Subcutaneous abdominal adipose tissue (tissue), 5 donors: ENCODE results near the gene ACO2.

Experiments used
- H3K27ac ChIP-seq: one replicate; pipeline ENCODE4 v1.7.0; 2013; ENCODE audit warnings: low read depth, mild to moderate bottlenecking, inconsistent platforms, low read length, moderate library complexity
- H3K27me3 ChIP-seq, 5 donors: one replicate each; pipeline ENCODE4 v1.7.0; 2013; ENCODE audit warnings: low read length in 5 of 5, inconsistent platforms in 1 of 5; ENCODE audit not compliant: control insufficient read depth in 5 of 5, insufficient read depth in 4 of 5
- H3K36me3 ChIP-seq, 5 donors: one replicate each; pipeline ENCODE4 v1.7.0; 2013; ENCODE audit warnings: low read length in 5 of 5; ENCODE audit not compliant: control insufficient read depth in 5 of 5, insufficient read depth in 5 of 5
- H3K4me1 ChIP-seq, 5 donors: one replicate each; pipeline ENCODE4 v1.7.0; 2013; ENCODE audit warnings: low read length in 5 of 5, mild to moderate bottlenecking in 3 of 5, moderate library complexity in 1 of 5; ENCODE audit not compliant: control insufficient read depth in 5 of 5, insufficient read depth in 5 of 5
- H3K4me3 ChIP-seq, 5 donors: one replicate each; pipeline ENCODE4 v1.7.0; 2013; ENCODE audit warnings: low read length in 5 of 5, low read depth in 1 of 5
- H3K9ac ChIP-seq, 5 donors: one replicate each; pipeline ENCODE4 v1.7.0; 2013; ENCODE audit warnings: low read length in 5 of 5, mild to moderate bottlenecking in 4 of 5, moderate library complexity in 3 of 5
- H3K9me3 ChIP-seq, 5 donors: one replicate each; pipeline ENCODE4 v1.7.0; 2013; ENCODE audit warnings: low read length in 5 of 5; ENCODE audit not compliant: control insufficient read depth in 5 of 5
- donor health status: healthy.
- donor health status: healthy.
- donor health status: healthy.
- donor health status: healthy.
- donor health status: healthy.

ACO2 gene

DNA sequence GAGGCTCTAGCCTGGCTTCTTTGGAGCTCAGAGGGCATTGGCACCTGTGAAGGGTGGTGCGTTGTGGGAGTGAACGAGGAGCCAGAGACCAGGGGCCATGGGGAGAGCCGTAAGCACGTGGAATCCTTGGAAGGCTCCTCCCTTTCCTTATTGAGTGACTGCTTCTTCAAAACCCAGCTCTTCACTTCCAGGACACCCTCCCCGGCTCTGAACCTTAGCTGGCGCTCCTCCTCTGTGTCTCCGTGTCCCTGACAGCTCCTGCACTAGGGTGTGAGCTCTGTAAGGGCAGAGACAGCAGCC, 49.1 kb downstream of the ACO2 start:
- no peaks in the 10 kb centered on the region for H3K9me3 ChIP-seq
- H3K4me1 ChIP-seq = peaks cover 1 to 19% (median 14%) of the 10 kb centered on the region in 5 donors
- H3K27me3 ChIP-seq = no peaks in the 10 kb centered on the region
- H3K36me3 ChIP-seq = peaks cover 0 to 77% (median 56%) of the 10 kb centered on the region in 5 donors
- no peak overlapping the region for H3K4me3 ChIP-seq
- no peak overlapping the region for H3K9ac ChIP-seq
- peak overlapping the region; percentile 41 for H3K27ac ChIP-seq

GRCh38 chr22:41521126-41521525, 52.2 kb downstream of the ACO2 start:
- no peaks in the 10 kb centered on the region for H3K27me3 ChIP-seq
- no peak overlapping the region for H3K27ac ChIP-seq
- no peaks in the 10 kb centered on the region for H3K9me3 ChIP-seq
- peaks cover 9 to 37% (median 34%) of the 10 kb centered on the region in 5 donors for H3K4me1 ChIP-seq
- no peak overlapping the region for H3K9ac ChIP-seq
- no peak overlapping the region for H3K4me3 ChIP-seq
- H3K36me3 ChIP-seq = peaks cover 0 to 77% (median 55%) of the 10 kb centered on the region in 5 donors

DNA sequence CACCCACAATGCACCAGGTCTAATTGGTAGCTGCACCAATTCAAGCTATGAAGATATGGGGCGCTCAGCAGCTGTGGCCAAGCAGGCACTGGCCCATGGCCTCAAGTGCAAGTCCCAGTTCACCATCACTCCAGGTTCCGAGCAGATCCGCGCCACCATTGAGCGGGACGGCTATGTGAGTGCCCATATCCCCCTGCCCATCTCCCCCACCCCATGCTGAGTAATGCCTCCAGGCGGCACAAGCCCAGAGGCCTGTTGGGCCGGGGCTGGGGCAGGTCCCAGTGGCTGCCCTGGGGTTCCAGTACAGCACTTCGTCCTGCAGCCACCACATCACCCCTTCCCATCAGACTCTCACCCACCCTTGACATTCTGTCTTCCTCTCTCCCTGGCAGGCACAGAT, 53.9 kb downstream of the ACO2 start:
- no peaks in the 10 kb centered on the region for H3K9me3 ChIP-seq
- peaks cover 9 to 39% (median 33%) of the 10 kb centered on the region in 5 donors for H3K4me1 ChIP-seq
- H3K27me3 ChIP-seq = no peaks in the 10 kb centered on the region
- H3K36me3 ChIP-seq = peaks cover 0 to 79% (median 63%) of the 10 kb centered on the region in 5 donors
- peak overlapping the region in 1 of 5 donors; percentile 16 for H3K9ac ChIP-seq
- H3K4me3 ChIP-seq = no peak overlapping the region
- H3K27ac ChIP-seq = peak overlapping the region; percentile 14

- Histone ChIP-seq H3K36me3 (peaks cover 0 to 79% (median 71%) of the 10 kb centered on the region in 5 donors), H3K9me3 (no peaks in the 10 kb centered on the region), H3K9ac (peak overlapping the region in 1 of 5 donors; percentile 65), H3K4me1 (peaks cover 9 to 39% (median 31%) of the 10 kb centered on the region in 5 donors), H3K27me3 (no peaks in the 10 kb centered on the region), H3K27ac (peak overlapping the region; percentile 14), H3K4me3 (no peak overlapping the region)
These were observed 54.7 kb downstream of the ACO2 start for GRCh38 chr22:41523464-41524221.

DNA sequence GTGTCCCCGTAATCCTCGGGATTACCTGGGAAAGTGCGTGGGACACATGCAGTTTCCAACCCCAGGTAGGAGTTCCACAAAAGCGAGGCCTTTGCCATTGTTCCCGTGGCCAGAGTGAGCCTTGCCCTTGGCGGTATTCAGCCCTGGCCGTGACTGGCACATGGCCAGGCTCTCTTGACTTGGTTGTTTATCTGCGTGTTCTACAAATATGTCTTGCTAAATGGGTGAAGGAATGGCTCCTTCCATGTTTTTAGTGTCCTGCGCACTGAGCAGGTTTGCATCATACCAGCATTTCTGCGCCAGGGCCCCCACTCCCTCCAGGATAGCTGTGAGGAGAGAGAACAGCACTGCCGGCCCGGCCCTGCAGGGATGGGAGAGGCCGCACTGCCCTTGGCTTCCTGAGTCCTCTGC, 55.3 kb downstream of the ACO2 start:
- Histone ChIP-seq H3K9me3 (no peaks in the 10 kb centered on the region), H3K36me3 (peaks cover 0 to 79% (median 72%) of the 10 kb centered on the region in 5 donors), H3K4me1 (peaks cover 9 to 39% (median 31%) of the 10 kb centered on the region in 5 donors), H3K9ac (peak overlapping the region in 1 of 5 donors; percentile 28), H3K27me3 (no peaks in the 10 kb centered on the region), H3K4me3 (no peak overlapping the region), H3K27ac (peak overlapping the region; percentile 14)

DNA sequence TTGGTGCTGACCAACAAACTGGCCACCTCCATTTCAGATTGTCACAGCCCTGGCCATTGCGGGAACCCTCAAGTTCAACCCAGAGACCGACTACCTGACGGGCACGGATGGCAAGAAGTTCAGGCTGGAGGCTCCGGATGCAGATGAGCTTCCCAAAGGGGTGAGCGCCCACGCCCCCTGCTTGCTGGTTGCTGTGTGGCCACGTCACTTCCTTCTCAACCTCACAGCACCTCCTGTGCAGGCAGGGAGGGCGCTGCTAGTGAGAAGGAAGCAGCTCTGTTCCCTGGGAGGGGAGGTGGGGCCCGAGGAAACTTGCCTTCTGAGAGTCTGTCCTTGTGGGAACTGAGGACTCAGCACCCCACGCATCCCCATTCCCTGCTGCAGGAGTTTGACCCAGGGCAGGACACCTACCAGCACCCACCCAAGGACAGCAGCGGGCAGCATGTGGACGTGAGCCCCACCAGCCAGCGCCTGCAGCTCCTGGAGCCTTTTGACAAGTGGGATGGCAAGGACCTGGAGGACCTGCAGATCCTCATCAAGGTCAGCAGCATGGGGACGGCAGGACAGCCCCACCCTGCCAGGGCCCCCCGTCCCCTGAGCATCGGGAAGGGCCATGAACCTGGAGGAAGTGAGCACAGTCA, 56.0 kb downstream of the ACO2 start:
- Histone ChIP-seq H3K27me3 (no peaks in the 10 kb centered on the region), H3K9me3 (no peaks in the 10 kb centered on the region), H3K4me3 (no peak overlapping the region), H3K9ac (peak overlapping the region in 1 of 5 donors; percentile 28), H3K36me3 (peaks cover 0 to 79% (median 72%) of the 10 kb centered on the region in 5 donors), H3K4me1 (peaks cover 9 to 39% (median 31%) of the 10 kb centered on the region in 5 donors), H3K27ac (no peak overlapping the region)

GRCh38 chr22:41525450-41526225, 56.7 kb downstream of the ACO2 start:
- Histone ChIP-seq H3K9ac (peak overlapping the region in 1 of 5 donors; percentile 56), H3K36me3 (peaks cover 0 to 82% (median 77%) of the 10 kb centered on the region in 5 donors), H3K4me3 (no peak overlapping the region), H3K9me3 (no peaks in the 10 kb centered on the region), H3K4me1 (peaks cover 9 to 39% (median 31%) of the 10 kb centered on the region in 5 donors), H3K27ac (peak overlapping the region; percentile 37), H3K27me3 (no peaks in the 10 kb centered on the region)

GRCh38 chr22:41526226-41526829, 57.4 kb downstream of the ACO2 start:
- Histone ChIP-seq H3K9me3 (no peaks in the 10 kb centered on the region), H3K4me1 (peaks cover 9 to 39% (median 31%) of the 10 kb centered on the region in 5 donors), H3K4me3 (no peak overlapping the region), H3K27me3 (no peaks in the 10 kb centered on the region), H3K9ac (peak overlapping the region in 1 of 5 donors; percentile 56), H3K36me3 (peaks cover 0 to 88% (median 79%) of the 10 kb centered on the region in 5 donors), H3K27ac (peak overlapping the region; percentile 37)

DNA sequence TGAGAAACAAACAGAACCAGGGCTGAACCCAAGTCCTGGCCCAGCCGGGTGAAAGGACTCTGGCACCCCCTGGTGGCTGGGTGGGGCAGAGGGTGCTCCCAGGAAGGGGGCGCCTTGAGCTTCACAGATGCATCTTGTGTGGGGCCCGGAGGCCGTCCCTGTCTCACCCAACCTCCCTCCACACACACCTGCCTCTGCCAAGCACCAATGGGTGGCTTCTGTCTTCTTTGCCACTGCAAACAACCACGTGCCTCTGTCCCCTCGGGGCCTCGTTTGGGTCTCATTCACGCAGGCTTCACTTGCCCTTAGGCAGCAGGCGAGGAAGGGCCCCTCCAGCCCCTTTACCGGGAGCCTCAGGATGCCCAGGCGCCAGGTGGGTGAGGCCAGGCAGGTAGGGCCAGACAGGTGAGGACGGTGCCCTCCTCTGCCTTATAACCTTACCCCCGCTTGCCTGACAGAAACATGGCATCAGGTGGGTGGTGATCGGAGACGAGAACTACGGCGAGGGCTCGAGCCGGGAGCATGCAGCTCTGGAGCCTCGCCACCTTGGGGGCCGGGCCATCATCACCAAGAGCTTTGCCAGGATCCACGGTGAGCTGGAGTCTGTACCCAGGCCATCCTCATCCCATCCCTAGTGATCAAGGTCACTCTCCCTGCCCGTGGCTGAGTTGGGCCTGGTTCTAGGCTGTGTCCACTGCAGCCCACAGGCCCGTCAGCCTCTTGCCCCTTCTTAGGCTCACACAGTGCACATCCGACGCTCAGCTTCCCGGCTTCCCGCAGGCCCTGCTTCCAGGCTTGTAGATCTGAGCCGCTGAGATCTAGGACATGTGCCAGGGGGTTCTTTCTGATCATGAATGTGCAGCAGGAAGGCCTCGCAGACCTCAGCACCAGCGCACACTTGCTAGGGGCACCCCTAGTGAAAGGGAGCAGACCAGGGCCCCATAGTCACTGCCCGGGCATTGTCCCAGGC, 58.2 kb downstream of the ACO2 start:
- H3K9ac ChIP-seq = peak overlapping the region in 1 of 5 donors; percentile 50
- H3K4me3 ChIP-seq = no peak overlapping the region
- no peaks in the 10 kb centered on the region for H3K9me3 ChIP-seq
- H3K27me3 ChIP-seq = no peaks in the 10 kb centered on the region
- peaks cover 9 to 43% (median 31%) of the 10 kb centered on the region in 5 donors for H3K4me1 ChIP-seq
- peaks cover 0 to 96% (median 86%) of the 10 kb centered on the region in 5 donors for H3K36me3 ChIP-seq
- H3K27ac ChIP-seq = no peak overlapping the region
